ENCODE measurements around the gene MED8. TPM values are rescaled to one million over a fixed set of nuclear protein-coding genes. Genes with fewer than 3 reads are reported as not detected.
A peak's percentile ranks its signal among the peaks of the same experiment; 100 is the strongest.

The MED8 gene
- total and polyA plus RNA-seq, 9 of the 15 experiments (the other 6 are each of a cell fraction or from before 2014, with no cell fraction given) = 23.0 to 120 (median 56.4) TPM

- peak in 1 of 3 experiments; percentile 80; a peak in 2 of 6 replicates for TF ChIP-seq ZBTB11 (CRISPR knock-in tag; IDR thresholded peaks at IDR 0.05)
- no peak for TF ChIP-seq ZNF184 (CRISPR knock-in tag; IDR thresholded peaks at IDR 0.05)
- TF ChIP-seq ARHGAP35 (IDR thresholded peaks at IDR 0.05; ENCODE audit: partially characterized antibody) = peak; percentile 92
- no peak for TF ChIP-seq ZNF232 (CRISPR knock-in tag; IDR thresholded peaks at IDR 0.05)
- no peak for TF ChIP-seq EWSR1 (IDR thresholded peaks at IDR 0.05; ENCODE audit: borderline replicate concordance, low read depth, partially characterized antibody)
- no peak for TF ChIP-seq MGA (IDR thresholded peaks at IDR 0.05)
- TF ChIP-seq ZNF23 (CRISPR knock-in tag; IDR thresholded peaks at IDR 0.05) = no peak
- TF ChIP-seq ATF6 (CRISPR knock-in tag; IDR thresholded peaks at IDR 0.05) = no peak; the same call in 1 of the 2 replicates
Observed at GRCh38 chr1:43358746-43359693, 30.6 kb downstream of the MED8 start, which contains the start of gene CDC20 (continued).
